NT2/D1 (cell line): ENCODE data around the gene LAMA1.

Experiments
- SUZ12 ChIP-seq: IDR thresholded peaks from 2 replicates; pipeline ENCODE4 v1.6.1; 2011; ENCODE audit not compliant: insufficient read length, insufficient read depth; ENCODE audit errors: extremely low read depth
- YY1 ChIP-seq: IDR thresholded peaks from 2 replicates; pipeline ENCODE4 v1.6.1; 2011; ENCODE audit not compliant: insufficient read length, insufficient read depth
- ZNF274 ChIP-seq: IDR thresholded peaks from 2 replicates; pipeline ENCODE4 v1.6.1; 2011; ENCODE audit warnings: mild to moderate bottlenecking, low read depth, low read length

GRCh38 chr18:7002107-7002506, 115.5 kb downstream of the LAMA1 start:
- TF ChIP-seq YY1 = no peak
- TF ChIP-seq ZNF274 = no peak
- TF ChIP-seq SUZ12 = no peak
